ENCODE data around the gene MACC1. TPM values are rescaled to one million over a fixed set of nuclear protein-coding genes. Genes with fewer than 3 reads are reported as not detected.

MACC1 gene
- total and polyA plus RNA-seq, 12 donors: 0.35 to 9.8 (median 1.5) TPM

DNA sequence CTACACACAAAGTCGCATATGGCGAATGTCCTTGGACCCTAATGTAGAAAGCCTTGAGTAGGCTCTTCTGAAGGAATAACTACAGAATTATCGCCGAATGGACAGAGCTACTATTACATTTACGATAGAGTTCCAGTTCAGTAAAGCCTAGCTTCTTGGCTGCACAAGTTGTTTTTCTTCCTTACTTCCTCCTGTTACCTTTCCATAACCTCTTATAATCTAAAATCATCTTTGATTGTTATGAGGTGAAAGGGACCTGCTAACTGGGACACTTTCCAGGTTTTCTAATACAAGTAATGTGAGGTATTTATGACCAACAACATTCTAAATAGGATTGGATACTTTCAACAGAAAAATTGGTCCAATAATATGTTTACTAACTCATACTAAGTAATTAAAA lies 31.2 kb downstream of the MACC1 start:
- no peak overlapping the region for H3K27ac ChIP-seq
- no peaks in the 10 kb centered on the region for H3K27me3 ChIP-seq
- no peaks in the 10 kb centered on the region for H3K36me3 ChIP-seq (replicated peaks in 1 of 2)
- peaks cover 0 to 8% (median 0%) of the 10 kb centered on the region in 3 donors for H3K9me3 ChIP-seq (replicated peaks in 1 of 3)
- WGBS, 4 donors: 88 to 93% (median 90%) methylated on average over 5 of the region's 5 CpGs
- DNase-seq: no peak
- no peak overlapping the region for H3K4me3 ChIP-seq
- no peaks in the 10 kb centered on the region for H3K4me1 ChIP-seq (replicated peaks in 1 of 2)
- TF ChIP-seq POLR2A (IDR thresholded peaks at IDR 0.05): no peak
- TF ChIP-seq, protein P1, sequence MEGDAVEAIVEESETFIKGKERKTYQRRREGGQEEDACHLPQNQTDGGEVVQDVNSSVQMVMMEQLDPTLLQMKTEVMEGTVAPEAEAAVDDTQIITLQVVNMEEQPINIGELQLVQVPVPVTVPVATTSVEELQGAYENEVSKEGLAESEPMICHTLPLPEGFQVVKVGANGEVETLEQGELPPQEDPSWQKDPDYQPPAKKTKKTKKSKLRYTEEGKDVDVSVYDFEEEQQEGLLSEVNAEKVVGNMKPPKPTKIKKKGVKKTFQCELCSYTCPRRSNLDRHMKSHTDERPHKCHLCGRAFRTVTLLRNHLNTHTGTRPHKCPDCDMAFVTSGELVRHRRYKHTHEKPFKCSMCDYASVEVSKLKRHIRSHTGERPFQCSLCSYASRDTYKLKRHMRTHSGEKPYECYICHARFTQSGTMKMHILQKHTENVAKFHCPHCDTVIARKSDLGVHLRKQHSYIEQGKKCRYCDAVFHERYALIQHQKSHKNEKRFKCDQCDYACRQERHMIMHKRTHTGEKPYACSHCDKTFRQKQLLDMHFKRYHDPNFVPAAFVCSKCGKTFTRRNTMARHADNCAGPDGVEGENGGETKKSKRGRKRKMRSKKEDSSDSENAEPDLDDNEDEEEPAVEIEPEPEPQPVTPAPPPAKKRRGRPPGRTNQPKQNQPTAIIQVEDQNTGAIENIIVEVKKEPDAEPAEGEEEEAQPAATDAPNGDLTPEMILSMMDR (IDR thresholded peaks at IDR 0.05): no peak
- intact Hi-C loops (cut with DNase I): no loop called here

DNA sequence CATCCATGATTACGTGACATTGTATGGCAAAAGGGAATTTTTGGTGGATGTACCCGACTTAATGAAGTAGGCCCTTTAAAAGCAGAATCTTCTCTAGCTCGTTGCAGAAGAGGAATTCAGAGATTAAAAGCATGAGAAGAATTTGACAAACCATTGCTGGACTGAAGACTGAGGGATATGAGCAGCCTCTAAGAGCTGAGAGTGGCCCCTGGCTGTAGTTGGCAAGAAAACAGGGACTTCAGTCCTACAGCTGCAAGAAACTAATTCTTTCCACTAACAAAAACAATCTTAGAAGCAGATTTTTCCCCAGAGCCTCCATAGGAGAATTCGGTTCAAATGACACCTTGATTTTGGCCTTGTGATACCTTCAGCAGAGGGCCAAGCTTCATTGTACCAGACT lies 34.1 kb downstream of the MACC1 start:
- WGBS, 4 donors: 79 to 82% (median 80%) methylated on average over 4 of the region's 4 CpGs
- no peaks in the 10 kb centered on the region for H3K4me1 ChIP-seq (replicated peaks in 1 of 2)
- TF ChIP-seq, protein P1 (IDR thresholded peaks at IDR 0.05): no peak
- TF ChIP-seq POLR2A (IDR thresholded peaks at IDR 0.05): no peak
- H3K9me3 ChIP-seq (replicated peaks in 1 of 3): peaks cover 0 to 8% (median 0%) of the 10 kb centered on the region in 3 donors
- no peak overlapping the region for H3K27ac ChIP-seq
- intact Hi-C loops (cut with DNase I): no loop called here
- H3K36me3 ChIP-seq (replicated peaks in 1 of 2): no peaks in the 10 kb centered on the region
- H3K27me3 ChIP-seq: no peaks in the 10 kb centered on the region
- DNase-seq: no peak
- H3K4me3 ChIP-seq: no peak overlapping the region

DNA sequence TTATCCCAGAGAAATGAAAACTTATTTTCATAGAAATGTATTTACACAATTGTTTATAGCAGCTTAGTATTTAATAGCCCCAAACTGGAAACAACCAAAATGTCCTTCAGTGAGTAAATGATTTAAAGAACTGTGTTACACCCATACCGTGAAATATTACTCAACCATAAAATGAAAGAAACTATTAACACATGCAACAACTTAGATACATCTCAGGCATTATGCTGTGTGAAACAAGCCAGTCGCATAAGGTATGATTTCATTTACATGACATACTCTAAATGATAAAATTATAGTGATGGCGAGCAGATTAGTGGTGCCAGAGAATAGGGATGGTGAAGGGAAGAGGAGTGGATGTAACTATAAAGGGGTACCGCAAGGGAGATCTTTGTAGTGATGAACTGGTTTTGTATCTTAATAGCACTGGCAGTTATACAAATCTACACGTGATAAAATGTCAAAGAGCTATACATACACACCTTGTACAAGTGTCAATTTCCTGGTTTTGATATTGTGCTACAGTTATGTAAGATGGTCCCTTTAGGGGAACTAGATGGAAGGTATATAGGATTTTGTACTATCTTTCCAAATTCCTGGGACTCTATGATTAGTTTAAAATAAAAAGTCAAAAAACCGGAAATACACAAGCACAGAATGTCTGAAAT lies 40.5 kb downstream of the MACC1 start:
- Histone ChIP-seq H3K9me3 (replicated peaks in 1 of 3) (peaks cover 0 to 7% (median 0%) of the 10 kb centered on the region in 3 donors), H3K27ac (no peak overlapping the region), H3K4me3 (no peak overlapping the region), H3K27me3 (no peaks in the 10 kb centered on the region), H3K36me3 (replicated peaks in 1 of 2) (no peaks in the 10 kb centered on the region), H3K4me1 (replicated peaks in 1 of 2) (no peaks in the 10 kb centered on the region)
- 67 to 74% (median 68%) methylated on average over 6 of the region's 6 CpGs for WGBS, 4 donors
- DNase-seq: no peak
- no peak for TF ChIP-seq POLR2A (IDR thresholded peaks at IDR 0.05)
- TF ChIP-seq, protein P1 (IDR thresholded peaks at IDR 0.05): no peak
- intact Hi-C loops (cut with DNase I): loop anchor here in 1 of 2 donors (10.0 kb wide), 1 partner anchor 422 kb away; no protein-coding TSS in a partner anchor

DNA sequence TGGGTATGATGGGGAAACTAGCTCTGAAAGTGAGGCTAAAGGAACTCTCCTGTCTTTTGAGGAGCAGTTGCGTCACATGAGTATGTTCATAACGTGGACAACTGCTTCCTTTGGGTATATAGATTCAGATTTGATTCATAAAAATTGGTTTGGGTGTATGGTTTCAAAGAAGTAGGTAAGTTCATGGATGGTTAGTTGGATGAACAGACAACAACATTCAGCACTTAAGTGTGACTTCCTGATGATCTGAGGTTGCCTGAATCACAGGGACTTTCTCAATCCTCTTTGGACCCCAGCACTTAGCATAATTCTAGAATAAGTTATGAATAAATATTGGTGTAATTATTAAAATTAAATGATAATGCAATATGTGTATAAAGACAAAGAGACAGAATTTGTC lies 43.4 kb downstream of the MACC1 start:
- H3K36me3 ChIP-seq (replicated peaks in 1 of 2): no peaks in the 10 kb centered on the region
- H3K4me1 ChIP-seq (replicated peaks in 1 of 2): no peaks in the 10 kb centered on the region
- WGBS, 4 donors: 75 to 84% (median 80%) methylated on average over 2 of the region's 2 CpGs
- H3K4me3 ChIP-seq: no peak overlapping the region
- intact Hi-C loops (cut with DNase I): loop anchor here in 1 of 2 donors (10.0 kb wide), 1 partner anchor 419 kb away; no protein-coding TSS in a partner anchor
- H3K27ac ChIP-seq: no peak overlapping the region
- peaks cover 0 to 7% (median 0%) of the 10 kb centered on the region in 3 donors for H3K9me3 ChIP-seq (replicated peaks in 1 of 3)
- no peak for TF ChIP-seq POLR2A (IDR thresholded peaks at IDR 0.05)
- TF ChIP-seq, protein P1 (IDR thresholded peaks at IDR 0.05): no peak
- no peak for DNase-seq
- no peaks in the 10 kb centered on the region for H3K27me3 ChIP-seq
